ENCODE results near the gene MT4.

The MT4 gene

GRCh38 chr16:56591377-56592060 lies 26.6 kb downstream of the MT4 start:
- TF ChIP-seq ELF4 (IDR thresholded peaks at IDR 0.05) (no peak), BHLHE40 (IDR thresholded peaks at IDR 0.05; ENCODE audit: borderline replicate concordance) (no peak), FOXM1 (IDR thresholded peaks at IDR 0.05; ENCODE audit: borderline replicate concordance) (no peak), TARDBP (IDR thresholded peaks at IDR 0.05) (no peak), PKNOX1 (IDR thresholded peaks at IDR 0.05) (no peak), NFRKB (IDR thresholded peaks at IDR 0.05) (no peak), LEF1 (IDR thresholded peaks at IDR 0.05; ENCODE audit: borderline replicate concordance) (no peak), ARNT (IDR thresholded peaks at IDR 0.05) (no peak), SUZ12 (IDR thresholded peaks at IDR 0.05) (no peak), L3MBTL2 (conservative IDR thresholded peaks at IDR 0.05) (no peak), CTBP1 (IDR thresholded peaks at IDR 0.05; ENCODE audit: borderline replicate concordance) (no peak)
- CTCF ChIA-PET, result interaction anchor here (0.7 to 1.3 kb wide), 3 partner anchors 9 to 571 kb away, joined by 4 to 5 read pairs (median 4); no protein-coding TSS in a partner anchor
- no peak for DNase-seq (ENCODE audit: extremely low spot score)
- POLR2A ChIA-PET, result interaction anchor here (1.3 kb wide), 1 partner anchor 17 kb away, joined by 4 read pairs; the partner anchor contains the start of gene MT2A

- no peak for DNase-seq (ENCODE audit: extremely low spot score)
- ChIA-PET CTCF (no interaction called here), POLR2A (no interaction called here)
- TF ChIP-seq ELF4 (IDR thresholded peaks at IDR 0.05) (no peak), NFRKB (IDR thresholded peaks at IDR 0.05) (no peak), ARNT (IDR thresholded peaks at IDR 0.05) (no peak), ZNF384 (IDR thresholded peaks at IDR 0.05) (no peak), LEF1 (IDR thresholded peaks at IDR 0.05; ENCODE audit: borderline replicate concordance) (no peak), FOXK2 (IDR thresholded peaks at IDR 0.05) (no peak), PKNOX1 (IDR thresholded peaks at IDR 0.05) (no peak), L3MBTL2 (conservative IDR thresholded peaks at IDR 0.05) (no peak), CTBP1 (IDR thresholded peaks at IDR 0.05; ENCODE audit: borderline replicate concordance) (no peak), FOXM1 (IDR thresholded peaks at IDR 0.05; ENCODE audit: borderline replicate concordance) (no peak), HDGF (IDR thresholded peaks at IDR 0.05; ENCODE audit: borderline replicate concordance) (no peak), SUZ12 (IDR thresholded peaks at IDR 0.05) (no peak), FOXA1 (IDR thresholded peaks at IDR 0.05) (no peak)
Measured at GRCh38 chr16:56593573-56594291, 28.9 kb downstream of the MT4 start.

GRCh38 chr16:56594292-56594619 lies 29.4 kb downstream of the MT4 start:
- ChIA-PET CTCF (no interaction called here), POLR2A (no interaction called here)
- DNase-seq (ENCODE audit: extremely low spot score), result no peak
- TF ChIP-seq PKNOX1 (IDR thresholded peaks at IDR 0.05) (no peak), BHLHE40 (IDR thresholded peaks at IDR 0.05; ENCODE audit: borderline replicate concordance) (no peak), HDGF (IDR thresholded peaks at IDR 0.05; ENCODE audit: borderline replicate concordance) (no peak), FOXA1 (IDR thresholded peaks at IDR 0.05) (no peak)

- CTCF ChIA-PET, result interaction anchor here (0.6 to 1.9 kb wide), 11 partner anchors 8 to 1077 kb away, joined by 3 to 15 read pairs (median 5); no protein-coding TSS in a partner anchor
- POLR2A ChIA-PET, result no interaction called here
- TF ChIP-seq NFRKB (IDR thresholded peaks at IDR 0.05), result no peak
- TF ChIP-seq PKNOX1 (IDR thresholded peaks at IDR 0.05), result no peak
- no peak for TF ChIP-seq CTBP1 (IDR thresholded peaks at IDR 0.05; ENCODE audit: borderline replicate concordance)
- peak; percentile 52 for DNase-seq (ENCODE audit: extremely low spot score)
Measured at GRCh38 chr16:56600398-56600999, 35.6 kb downstream of the MT4 start.

- ChIA-PET CTCF (interaction anchor here (0.9 to 1.9 kb wide), 4 partner anchors 14 to 100 kb away, joined by 4 to 15 read pairs (median 8); no protein-coding TSS in a partner anchor), POLR2A (no interaction called here)
- no peak for TF ChIP-seq ARNT (IDR thresholded peaks at IDR 0.05)
- TF ChIP-seq CTBP1 (IDR thresholded peaks at IDR 0.05; ENCODE audit: borderline replicate concordance), result no peak
- TF ChIP-seq LEF1 (IDR thresholded peaks at IDR 0.05; ENCODE audit: borderline replicate concordance), result no peak
- no peak for TF ChIP-seq SUZ12 (IDR thresholded peaks at IDR 0.05)
- no peak for TF ChIP-seq L3MBTL2 (conservative IDR thresholded peaks at IDR 0.05)
- TF ChIP-seq BHLHE40 (IDR thresholded peaks at IDR 0.05; ENCODE audit: borderline replicate concordance), result no peak
- no peak for TF ChIP-seq NFRKB (IDR thresholded peaks at IDR 0.05)
- DNase-seq (ENCODE audit: extremely low spot score), result no peak
Measured at GRCh38 chr16:56601325-56601724, 36.5 kb downstream of the MT4 start.
